Femur (tissue), 1 donor: ENCODE results near the gene OR8J1.
"Not testable (repeated sequence)": the region's sequence is repeated elsewhere in the genome, so short reads cannot be mapped to it uniquely, and the experiment has no call there.

ENCODE experiments used
- DNase-seq: peaks from one replicate; pipeline ENCODE4 v3.0.0-alpha.2; 2017

OR8J1 gene, protein sequence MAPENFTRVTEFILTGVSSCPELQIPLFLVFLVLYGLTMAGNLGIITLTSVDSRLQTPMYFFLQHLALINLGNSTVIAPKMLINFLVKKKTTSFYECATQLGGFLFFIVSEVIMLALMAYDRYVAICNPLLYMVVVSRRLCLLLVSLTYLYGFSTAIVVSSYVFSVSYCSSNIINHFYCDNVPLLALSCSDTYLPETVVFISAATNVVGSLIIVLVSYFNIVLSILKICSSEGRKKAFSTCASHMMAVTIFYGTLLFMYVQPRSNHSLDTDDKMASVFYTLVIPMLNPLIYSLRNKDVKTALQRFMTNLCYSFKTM

DNA sequence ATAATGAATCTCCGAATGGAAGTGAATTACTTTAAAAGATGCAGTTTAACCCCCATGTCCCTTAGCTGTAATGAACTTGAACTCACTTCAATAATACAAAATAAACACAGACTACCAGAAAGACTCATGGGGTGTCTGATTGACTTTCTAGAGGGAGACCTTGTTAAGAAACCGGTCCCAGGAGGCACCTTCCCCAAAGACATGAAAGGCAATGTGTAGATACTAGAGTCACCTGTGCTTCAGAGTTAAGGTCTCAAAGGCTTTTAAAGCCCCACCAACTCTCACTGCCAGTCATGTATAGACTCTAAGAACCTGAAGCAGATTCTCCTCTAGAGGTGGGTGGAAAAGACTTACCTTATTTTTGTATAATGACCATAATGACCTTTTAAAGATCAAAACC lies at the start of gene OR8J1:
OR8J1 (plus strand) TSS at position 301 of the 400 bp plus-strand sequence. CDS start 5,956 bp downstream, outside the sequence.
- no peak for DNase-seq

DNA sequence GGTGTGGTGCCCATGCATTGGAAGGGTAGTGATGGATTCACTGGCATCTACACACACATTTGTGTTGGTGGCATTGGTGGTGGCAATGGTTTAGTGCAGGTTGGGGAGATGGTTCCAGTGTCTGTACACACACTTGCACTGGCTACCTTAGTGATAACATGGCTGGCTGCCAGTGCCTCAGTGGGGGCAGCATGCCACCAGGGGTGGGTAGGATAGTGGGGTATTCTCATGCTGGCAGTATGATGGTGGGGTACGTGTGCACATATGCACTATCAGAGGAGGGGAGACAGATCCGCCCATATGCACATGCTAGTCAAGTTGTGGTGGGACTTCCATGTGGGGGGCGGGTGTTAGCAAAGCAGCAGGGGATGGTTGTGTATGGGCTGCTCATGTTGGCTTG lies 46.3 kb upstream of the OR8J1 start:
- no peak for DNase-seq

DNA sequence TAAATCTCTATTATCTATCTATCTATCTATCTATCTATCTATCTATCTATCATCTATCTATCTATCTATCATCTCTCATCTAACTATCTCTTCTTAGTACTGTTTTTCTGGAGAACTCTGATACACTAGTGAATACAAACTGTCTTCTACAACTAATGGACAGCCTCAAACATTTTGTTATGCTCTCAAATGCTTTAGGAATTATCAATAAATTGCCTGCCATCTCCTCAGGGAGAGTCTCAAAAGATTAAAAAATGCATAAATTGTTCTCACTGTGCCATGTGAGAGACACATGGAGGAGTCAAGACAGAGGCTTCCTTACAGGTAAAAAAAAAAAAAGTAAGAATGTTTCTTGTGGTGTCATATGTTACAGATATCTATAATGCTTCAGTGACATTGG lies 39.2 kb upstream of the OR8J1 start, which contains the start of gene OR8K3:
OR8K3 (plus strand) TSS at position 301 of the 400 bp plus-strand sequence. CDS start 3,163 bp downstream, outside the sequence.
- no peak for DNase-seq

DNA sequence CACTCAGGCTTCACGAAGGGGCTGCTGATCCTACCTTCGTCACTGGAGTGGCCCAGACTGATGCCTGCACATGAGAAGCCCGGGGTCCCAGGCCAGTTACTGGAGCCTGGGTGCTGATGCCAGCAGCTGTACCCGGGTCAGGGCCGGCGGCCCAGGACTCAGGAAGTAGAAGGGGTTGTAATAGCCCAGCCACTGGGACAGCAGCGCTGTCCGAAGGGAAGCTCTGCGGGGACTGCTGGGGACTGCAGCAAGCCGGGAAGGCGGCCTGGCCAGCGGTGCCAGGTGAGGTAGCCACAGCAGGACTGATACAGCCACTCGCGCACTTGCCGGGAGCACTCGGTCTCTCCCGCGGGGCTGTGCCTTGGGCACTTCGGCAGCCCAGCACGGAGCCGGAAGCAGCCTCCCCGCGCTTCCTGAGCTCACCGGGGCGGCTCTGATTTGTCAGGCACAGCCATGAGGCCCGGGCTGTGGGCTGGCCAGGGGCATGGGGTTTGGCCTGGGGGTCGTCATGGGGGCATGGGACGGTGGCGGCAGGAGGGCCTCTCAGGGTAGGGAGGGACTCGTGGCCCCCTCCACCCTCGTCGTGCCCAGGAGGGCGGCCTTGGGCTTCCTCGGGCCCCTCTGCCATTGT lies 22.1 kb upstream of the OR8J1 start:
- no peak for DNase-seq

DNA sequence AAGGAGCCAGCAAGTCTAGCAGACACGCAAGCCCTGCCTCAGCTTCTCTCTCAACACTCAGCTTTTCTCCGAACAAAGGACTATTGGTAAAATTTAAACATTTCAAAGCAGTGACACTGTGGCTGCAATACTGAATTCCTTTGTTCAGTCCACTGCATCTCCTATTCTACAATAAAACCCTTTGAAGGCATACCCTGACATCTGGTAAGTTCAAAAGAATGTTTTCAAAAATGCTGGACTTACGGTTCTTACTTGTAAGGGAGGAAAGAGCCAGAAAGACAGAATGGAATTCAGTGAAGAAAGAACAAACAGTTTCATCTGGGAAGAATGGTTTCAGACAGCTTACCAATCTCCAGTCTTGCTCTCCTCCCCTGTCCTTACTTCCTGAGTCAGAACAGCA lies 20.9 kb upstream of the OR8J1 start:
- DNase-seq = no peak

DNA sequence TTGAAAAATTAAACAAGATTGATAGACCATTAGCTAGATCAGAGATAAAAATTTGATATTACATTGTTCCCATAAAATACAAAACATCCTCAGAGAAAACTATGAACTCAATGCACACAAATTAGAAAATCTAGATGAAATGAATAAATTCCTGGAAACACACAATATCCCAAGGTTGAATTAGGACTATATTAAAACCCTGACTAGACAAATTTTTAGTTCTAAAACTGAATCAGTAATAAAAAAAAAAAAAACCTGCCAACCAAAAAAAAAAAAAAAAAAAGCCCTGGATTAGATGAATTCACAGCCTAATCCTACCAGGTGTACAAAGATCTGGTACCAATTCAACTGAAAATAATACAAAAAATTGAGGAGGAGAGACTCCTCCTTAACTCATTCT lies 13.8 kb upstream of the OR8J1 start:
- DNase-seq = no peak

DNA sequence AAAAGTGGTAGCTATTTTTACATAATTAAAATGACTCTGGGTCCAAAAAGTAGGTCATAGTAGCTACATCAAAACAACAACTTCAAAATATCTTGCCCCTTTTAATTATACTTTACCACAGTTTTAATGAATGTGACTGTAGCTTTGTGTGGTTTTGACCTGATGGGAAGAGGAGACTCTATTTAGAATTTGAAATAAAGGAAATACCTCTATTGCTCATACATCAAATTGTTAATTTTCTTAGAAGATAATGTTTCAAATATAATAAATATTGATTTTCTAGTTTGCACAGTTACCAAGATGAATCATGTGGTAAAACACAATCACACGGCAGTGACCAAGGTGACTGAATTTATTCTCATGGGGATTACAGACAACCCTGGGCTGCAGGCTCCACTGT lies 8.4 kb upstream of the OR8J1 start, which contains the start of gene OR8K1:
OR8K1 (plus strand) TSS at position 301 of the 400 bp plus-strand sequence; CDS start at position 301, 0 bp downstream.
- DNase-seq = no peak

DNA sequence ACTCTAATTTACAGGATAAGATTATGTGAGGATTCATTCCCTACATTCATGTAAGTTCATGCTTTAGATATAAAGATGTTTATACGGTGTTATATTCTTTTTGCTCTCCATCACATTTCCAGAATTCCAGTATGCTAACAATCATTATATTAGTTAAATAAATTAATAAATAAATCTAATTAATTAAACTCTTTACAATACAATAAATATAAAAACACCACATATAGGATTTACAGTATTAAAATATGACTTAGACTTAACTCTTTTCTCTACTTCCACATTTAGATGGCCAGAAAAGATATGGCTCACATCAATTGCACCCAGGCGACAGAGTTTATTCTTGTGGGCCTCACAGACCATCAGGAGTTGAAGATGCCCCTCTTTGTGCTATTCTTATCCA lies 21.2 kb downstream of the OR8J1 start, which contains the start of gene OR8U1:
OR8U1 (plus strand) TSS at position 301 of the 400 bp plus-strand sequence; CDS start at position 301, 0 bp downstream.
- DNase-seq = no peak

DNA sequence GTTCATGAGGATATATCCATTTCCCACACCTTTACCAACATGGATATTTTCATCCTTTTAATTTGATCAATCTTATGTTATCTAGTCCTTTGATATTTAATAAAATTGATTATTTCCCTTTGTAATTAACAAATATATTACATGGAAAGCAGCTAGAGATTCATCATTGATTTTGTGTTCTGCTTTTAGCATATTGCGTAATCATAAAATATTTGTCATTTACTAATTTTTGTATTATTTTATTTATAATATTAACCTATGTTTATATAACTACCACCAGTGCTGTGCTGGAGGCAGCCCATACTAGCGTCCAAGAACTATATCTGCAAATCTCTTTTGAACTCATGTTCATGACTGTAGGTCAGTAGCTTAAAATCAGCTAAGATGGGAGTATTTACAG lies 26.0 kb downstream of the OR8J1 start:
- DNase-seq = no peak

DNA sequence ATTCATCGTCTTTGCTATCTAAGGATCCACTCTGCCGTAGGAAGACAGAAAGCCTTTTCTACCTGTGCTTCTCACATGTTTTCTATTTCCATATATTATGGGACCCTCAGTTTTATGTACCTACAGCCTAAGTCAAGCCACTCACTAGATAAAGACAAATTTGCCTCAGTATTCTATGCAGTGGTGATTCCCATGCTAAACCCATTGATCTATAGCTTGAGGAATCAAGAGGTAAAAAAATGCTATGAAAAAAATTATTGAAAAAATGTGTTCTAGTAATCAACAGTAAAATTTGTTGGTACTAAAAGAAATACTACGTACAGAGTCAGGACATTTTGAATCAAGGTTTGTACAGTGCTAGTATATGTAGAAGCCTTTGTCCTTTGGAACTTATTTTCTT lies 40.3 kb downstream of the OR8J1 start:
- no peak for DNase-seq

DNA sequence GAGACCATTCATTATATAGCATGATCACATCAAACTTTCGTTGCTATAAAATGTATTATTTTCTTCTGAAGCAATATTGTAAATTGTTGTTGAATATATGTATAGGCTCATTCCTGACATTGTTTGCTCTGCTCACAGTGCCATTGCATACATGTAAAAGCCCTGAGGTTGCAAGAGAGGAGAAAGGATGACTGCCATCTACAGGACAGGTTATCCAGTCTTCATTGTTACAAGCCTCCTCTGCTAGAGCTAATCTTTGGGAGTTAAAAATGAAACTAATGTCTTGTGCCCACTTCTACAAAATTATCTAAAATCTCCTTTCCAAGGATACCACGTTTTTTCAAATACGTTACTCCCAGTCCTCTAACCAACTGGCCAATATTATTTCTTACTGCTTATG lies 42.0 kb downstream of the OR8J1 start:
- no peak for DNase-seq

DNA sequence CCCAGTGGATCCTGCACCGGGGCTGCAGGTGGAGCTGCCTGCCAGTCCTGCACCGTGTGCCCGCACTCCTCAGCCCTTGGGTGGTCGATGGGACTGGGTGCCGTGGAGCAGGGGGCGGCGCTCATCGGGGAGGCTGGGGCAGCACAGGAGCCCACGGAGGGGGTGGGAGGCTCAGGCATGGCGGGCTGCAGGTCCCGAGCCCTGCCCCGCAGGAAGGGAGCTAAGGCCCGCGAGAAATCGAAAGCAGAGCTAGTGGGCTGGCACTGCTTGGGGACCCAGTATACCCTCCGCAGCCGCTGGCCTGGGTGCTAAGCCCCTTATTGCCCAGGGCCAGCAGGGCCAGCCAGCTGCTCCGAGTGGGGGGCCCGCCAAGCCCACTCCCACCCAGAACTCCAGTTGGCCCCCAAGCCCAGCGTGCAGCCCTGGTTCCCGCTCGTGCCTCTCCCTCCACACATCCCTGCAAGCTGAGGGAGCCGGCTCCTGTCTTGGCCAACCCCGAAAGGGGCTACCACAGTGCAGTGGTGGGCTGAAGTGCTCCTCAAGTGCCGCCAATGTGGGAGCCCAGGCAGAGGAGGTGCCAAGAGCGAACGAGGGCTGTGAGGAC lies 47.9 kb downstream of the OR8J1 start:
- DNase-seq = not testable (repeated sequence)

DNA sequence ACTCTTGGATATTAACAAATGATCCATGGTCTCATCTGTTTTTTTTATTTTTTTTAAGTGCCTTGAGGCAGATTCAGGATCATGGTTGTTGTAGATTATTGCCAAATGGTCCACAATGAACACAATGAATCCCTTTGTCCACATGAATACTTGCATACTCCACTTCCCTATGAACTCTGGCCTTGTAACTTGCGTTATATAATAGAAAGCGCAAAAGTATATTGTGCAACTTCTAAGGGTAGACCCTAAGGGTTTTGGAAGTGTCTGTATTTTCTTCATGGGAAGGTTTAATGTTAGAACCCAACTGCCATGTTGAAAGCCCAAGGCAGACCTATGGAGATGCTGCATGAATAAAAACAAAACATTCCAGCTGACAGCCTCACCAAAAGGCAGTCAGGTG lies 50.3 kb downstream of the OR8J1 start:
- DNase-seq = no peak

DNA sequence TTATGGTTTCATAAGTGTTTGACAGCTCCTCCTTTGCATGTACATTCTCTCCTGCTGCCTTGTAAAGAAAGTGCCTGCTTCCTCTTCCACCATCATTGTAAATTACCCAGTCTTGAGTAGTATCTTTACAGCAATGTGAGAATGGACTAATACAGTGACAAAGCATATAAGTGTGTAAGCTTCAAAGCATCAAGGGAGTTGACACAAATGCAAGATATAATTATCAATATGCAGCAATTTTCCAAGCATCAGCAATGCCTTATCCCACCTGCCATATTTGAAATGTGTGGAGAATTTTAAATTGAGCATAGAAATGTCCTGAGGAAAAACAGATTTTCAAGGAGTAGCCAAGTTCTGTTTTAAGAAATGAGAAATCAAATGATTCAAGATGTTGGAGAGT lies 56.7 kb downstream of the OR8J1 start:
- no peak for DNase-seq
